GM12873 (cell line): ENCODE results near the gene ZBTB12.

Source experiments
- TF ChIP-seq, protein P1 (sequence below): IDR thresholded peaks from 2 replicates; pipeline ENCODE4 v1.5.1; 2012; ENCODE audit warnings: low read depth, mild to moderate bottlenecking, moderate library complexity, low read length, control low read depth; ENCODE audit not compliant: insufficient read depth; ENCODE audit errors: missing control alignments

The ZBTB12 gene

GRCh38 chr6:31933537-31933936 lies 31.7 kb upstream of the ZBTB12 start:
- TF ChIP-seq, protein P1, sequence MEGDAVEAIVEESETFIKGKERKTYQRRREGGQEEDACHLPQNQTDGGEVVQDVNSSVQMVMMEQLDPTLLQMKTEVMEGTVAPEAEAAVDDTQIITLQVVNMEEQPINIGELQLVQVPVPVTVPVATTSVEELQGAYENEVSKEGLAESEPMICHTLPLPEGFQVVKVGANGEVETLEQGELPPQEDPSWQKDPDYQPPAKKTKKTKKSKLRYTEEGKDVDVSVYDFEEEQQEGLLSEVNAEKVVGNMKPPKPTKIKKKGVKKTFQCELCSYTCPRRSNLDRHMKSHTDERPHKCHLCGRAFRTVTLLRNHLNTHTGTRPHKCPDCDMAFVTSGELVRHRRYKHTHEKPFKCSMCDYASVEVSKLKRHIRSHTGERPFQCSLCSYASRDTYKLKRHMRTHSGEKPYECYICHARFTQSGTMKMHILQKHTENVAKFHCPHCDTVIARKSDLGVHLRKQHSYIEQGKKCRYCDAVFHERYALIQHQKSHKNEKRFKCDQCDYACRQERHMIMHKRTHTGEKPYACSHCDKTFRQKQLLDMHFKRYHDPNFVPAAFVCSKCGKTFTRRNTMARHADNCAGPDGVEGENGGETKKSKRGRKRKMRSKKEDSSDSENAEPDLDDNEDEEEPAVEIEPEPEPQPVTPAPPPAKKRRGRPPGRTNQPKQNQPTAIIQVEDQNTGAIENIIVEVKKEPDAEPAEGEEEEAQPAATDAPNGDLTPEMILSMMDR = no peak

GRCh38 chr6:31930962-31931361 lies 29.1 kb upstream of the ZBTB12 start:
- TF ChIP-seq, protein P1 = no peak

DNA sequence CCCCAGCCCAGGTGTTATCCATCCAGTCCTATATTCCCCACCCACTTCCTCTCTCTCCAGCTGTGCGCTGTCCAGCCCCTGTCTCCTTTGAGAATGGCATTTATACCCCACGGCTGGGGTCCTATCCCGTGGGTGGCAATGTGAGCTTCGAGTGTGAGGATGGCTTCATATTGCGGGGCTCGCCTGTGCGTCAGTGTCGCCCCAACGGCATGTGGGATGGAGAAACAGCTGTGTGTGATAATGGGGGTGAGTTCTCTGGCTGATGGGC lies 26.7 kb upstream of the ZBTB12 start:
- TF ChIP-seq, protein P1 = no peak

GRCh38 chr6:31927863-31928671 lies 26.2 kb upstream of the ZBTB12 start:
- TF ChIP-seq, protein P1 = no peak

GRCh38 chr6:31927242-31927862 lies 25.5 kb upstream of the ZBTB12 start, which contains the start of gene C2:
Gene C2 (plus strand): TSS chr6:31927717. CDS start chr6:31927753, 36 bp downstream.
- TF ChIP-seq, protein P1 = no peak

DNA sequence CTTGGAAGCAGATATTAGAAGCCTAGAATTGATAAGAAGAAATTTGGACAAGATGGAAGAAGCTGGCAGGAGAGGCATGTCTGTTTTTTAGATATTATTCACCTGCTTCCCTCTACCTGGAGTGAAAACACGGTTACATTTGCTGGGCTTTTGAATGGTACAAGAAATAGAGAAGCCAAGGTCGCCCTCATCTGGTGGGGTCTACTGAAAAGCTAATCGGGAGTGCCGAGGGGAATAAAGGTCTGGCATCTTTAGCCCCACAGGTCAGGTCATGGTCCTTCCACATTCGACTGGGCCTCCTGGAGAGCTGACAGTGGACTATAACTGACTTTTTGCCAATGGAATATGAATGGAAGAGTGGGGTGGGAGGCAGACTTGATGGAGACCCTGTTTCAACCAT lies 21.1 kb upstream of the ZBTB12 start:
- TF ChIP-seq, protein P1 = peak; percentile 39

- TF ChIP-seq, protein P1 = no peak
Measured at GRCh38 chr6:31920811-31921210, 18.9 kb upstream of the ZBTB12 start.
